Keratinocyte (primary cell): ENCODE measurements around the gene CENPA. TPM values are rescaled to one million over a fixed set of nuclear protein-coding genes. Genes with fewer than 3 reads are reported as not detected.

ENCODE experiments used
- DNase-seq: peaks from one replicate; pipeline ENCODE4 v3.0.0-alpha.2; 2011; ENCODE audit warnings: low read depth, missing footprints, low spot score
- FAIRE-seq: peaks from 2 replicates; lab custom pipeline; 2011; peaks lifted over from hg19 to GRCh38; lab: Jason Lieb, UNC
- H2AFZ ChIP-seq: 2 replicates; pipeline ENCODE4 v1.6.0; 2012; ENCODE audit warnings: low read length, control low read depth, inconsistent platforms; ENCODE audit not compliant: control insufficient read depth
- H3K27ac ChIP-seq: 2 replicates; pipeline ENCODE4 v1.5.1; 2011; ENCODE audit warnings: low read length; ENCODE audit not compliant: control insufficient read depth, insufficient read depth
- H3K27me3 ChIP-seq: 3 replicates; pipeline ENCODE4 v1.6.0; 2011; ENCODE audit warnings: low read length; ENCODE audit not compliant: control insufficient read depth, insufficient read depth; ENCODE audit errors: extremely low read depth
- H3K36me3 ChIP-seq, 2 experiments: 2 replicates in 1 of 2; 3 replicates in 1 of 2; pipeline ENCODE4 v1.5.1; 2011; ENCODE audit warnings: low read length in 2 of 2, mild to moderate bottlenecking in 1 of 2; ENCODE audit not compliant: control insufficient read depth in 2 of 2, insufficient read depth in 2 of 2; ENCODE audit errors: extremely low read depth in 1 of 2
- H3K4me1 ChIP-seq: 3 replicates; pipeline ENCODE4 v1.5.1; 2011; ENCODE audit warnings: low read length; ENCODE audit not compliant: control insufficient read depth, insufficient read depth; ENCODE audit errors: extremely low read depth
- H3K4me2 ChIP-seq: 3 replicates; pipeline ENCODE4 v1.6.0; 2011; ENCODE audit warnings: low read depth, low read length; ENCODE audit not compliant: control insufficient read depth, insufficient read depth; ENCODE audit errors: extremely low read depth
- H3K4me3 ChIP-seq, 3 experiments: fragments of 200-600 bp in 1 of 3; sonication (generic) in 1 of 3; 2 replicates in 2 of 3; 3 replicates in 1 of 3; pipeline ENCODE4 v1.5.1; 2011 to 2016; ENCODE audit warnings: low read length in 3 of 3, mild to moderate bottlenecking in 3 of 3, control low read depth in 2 of 3, inconsistent platforms in 1 of 3, low read depth in 1 of 3, mixed read lengths in 1 of 3, mixed run types in 1 of 3, moderate library complexity in 1 of 3; ENCODE audit not compliant: control insufficient read depth in 2 of 3, insufficient read depth in 2 of 3; ENCODE audit errors: extremely low read depth in 1 of 3
- H3K79me2 ChIP-seq: 2 replicates; pipeline ENCODE4 v1.6.0; 2012; ENCODE audit warnings: low read length; ENCODE audit not compliant: control insufficient read depth, insufficient read depth
- H3K9ac ChIP-seq: 3 replicates; pipeline ENCODE4 v1.6.0; 2011; ENCODE audit warnings: low read length; ENCODE audit not compliant: control insufficient read depth, insufficient read depth; ENCODE audit errors: extremely low read depth
- H3K9me1 ChIP-seq: 3 replicates; pipeline ENCODE4 v1.6.0; 2011; ENCODE audit warnings: low read length; ENCODE audit not compliant: control insufficient read depth, insufficient read depth; ENCODE audit errors: extremely low read depth
- H3K9me3 ChIP-seq: 2 replicates; pipeline ENCODE4 v1.5.1; 2012; ENCODE audit warnings: low read depth, low read length; ENCODE audit not compliant: control insufficient read depth
- H4K20me1 ChIP-seq: 3 replicates; pipeline ENCODE4 v1.6.0; 2011; ENCODE audit warnings: low read length; ENCODE audit not compliant: control insufficient read depth, insufficient read depth; ENCODE audit errors: extremely low read depth
- CTCF ChIP-seq, 3 experiments: IDR thresholded peaks in 1 of 3; conservative IDR thresholded peaks in 1 of 3; optimal IDR thresholded peaks in 1 of 3; 2 replicates in 2 of 3; 3 replicates in 1 of 3; pipeline versions ENCODE3 to v1.5.1; 2011; ENCODE audit warnings: low read length in 3 of 3, mild to moderate bottlenecking in 3 of 3, moderate library complexity in 2 of 3, control low read depth in 1 of 3, inconsistent platforms in 1 of 3; ENCODE audit not compliant: insufficient read depth in 2 of 3; ENCODE audit errors: extremely low read depth in 1 of 3
- EZH2 ChIP-seq: IDR thresholded peaks from one replicate; pipeline ENCODE4 v1.6.1; 2012; ENCODE audit warnings: inconsistent platforms, mild to moderate bottlenecking, low read length, moderate library complexity
- dilution Hi-C: fragments of 300-500 bp; cut with MboI; formaldehyde crosslinking; loops from one replicate; pipeline ENCODE4 v1.7.0; 2020; ENCODE audit warnings: low sequenced_read_pairs; ENCODE audit not compliant: extremely low pct_ligation_motif_present
- polyA minus RNA-seq, 3 experiments: library from RNA; depleted of rRNA, polyadenylated mRNA; stranded (reverse); fragments of >200 nt; gene quantifications; 1 replicate in 1 of 3; 2 replicates in 1 of 3; 3 replicates in 1 of 3; pipeline ENCODE4 v1.2.3, GENCODE V29; 2011
- polyA plus RNA-seq, 5 experiments: library from polyadenylated mRNA; depleted of rRNA in 3 of 5; stranded (reverse) in 3 of 5; stranded (forward) in 1 of 5; unstranded in 1 of 5; fragments of >200 nt; gene quantifications; 1 replicate in 1 of 5; 2 replicates in 3 of 5; 3 replicates in 1 of 5; pipeline versions ENCODE4 v1.2.1 to v1.2.3, GENCODE V29; 2011 to 2012; ENCODE audit warnings: missing spikeins in 2 of 5, low read depth in 1 of 5, low replicate concordance in 1 of 5

The CENPA gene
- polyA plus RNA-seq (2.3 to 13.7 TPM (median 12.4 TPM) in 3 replicates), polyA minus RNA-seq (0.79 to 6.7 TPM (median 5.5 TPM) in 3 replicates)
- 0.41 TPM for polyA plus RNA-seq (2011; ENCODE audit: low read depth)
- 1.9 and 3.3 TPM in 2 replicates for polyA plus RNA-seq (2011; cell fraction: cytosol; rRNA removed)
- polyA plus RNA-seq (2011; cell fraction: nucleus; rRNA removed): 1.0 and 1.2 TPM in 2 replicates
- polyA plus RNA-seq (2012; ENCODE audit: low replicate concordance): 0.21 and 8.1 TPM in 2 replicates
- 3.6 TPM for polyA minus RNA-seq (2011; cell fraction: cytosol; rRNA and poly(A)+ RNA removed)
- 0.70 and 0.84 TPM in 2 replicates for polyA minus RNA-seq (2011; cell fraction: nucleus; rRNA and poly(A)+ RNA removed)

GRCh38 chr2:26785431-26786206 lies at the start of gene CENPA:
Gene CENPA, plus strand, starts transcription at chr2:26786056. Its CDS starts 141 bp downstream, at chr2:26786197.
- Histone ChIP-seq H3K36me3 (peaks cover 2 to 10% of the 10 kb centered on the region in 2 experiments), H3K27ac (peak within 1 kb of the TSS; percentile 87), H3K4me3 (peak within 1 kb of the TSS; percentile 64 to 85 (median 76)), H3K4me1 (peaks cover 12% of the 10 kb centered on the region), H3K9me3 (no peaks in the 10 kb centered on the region), H3K9me1 (no peaks in the 10 kb centered on the region), H3K79me2 (peaks cover 40% of the 10 kb centered on the region), H3K27me3 (no peaks in the 10 kb centered on the region), H4K20me1 (no peaks in the 10 kb centered on the region), H3K9ac (peak within 1 kb of the TSS; percentile 77), H3K4me2 (peak within 1 kb of the TSS; percentile 100), H2AFZ (peak within 1 kb of the TSS; percentile 91)
- FAIRE-seq (peak; percentile 79), DNase-seq (peak; percentile 94)
- TF ChIP-seq EZH2 (no peak), CTCF (optimal IDR thresholded peaks at IDR 0.05 in 1 of 3, IDR thresholded peaks at IDR 0.05 in 1 of 3, conservative IDR thresholded peaks at IDR 0.05 in 1 of 3; ENCODE audit: extremely low read depth in 1 of 3, insufficient read depth in 2 of 3, low read length in 3 of 3) (peak in 1 of 3 experiments; percentile 11)
- dilution Hi-C loops: no loop called here

DNA sequence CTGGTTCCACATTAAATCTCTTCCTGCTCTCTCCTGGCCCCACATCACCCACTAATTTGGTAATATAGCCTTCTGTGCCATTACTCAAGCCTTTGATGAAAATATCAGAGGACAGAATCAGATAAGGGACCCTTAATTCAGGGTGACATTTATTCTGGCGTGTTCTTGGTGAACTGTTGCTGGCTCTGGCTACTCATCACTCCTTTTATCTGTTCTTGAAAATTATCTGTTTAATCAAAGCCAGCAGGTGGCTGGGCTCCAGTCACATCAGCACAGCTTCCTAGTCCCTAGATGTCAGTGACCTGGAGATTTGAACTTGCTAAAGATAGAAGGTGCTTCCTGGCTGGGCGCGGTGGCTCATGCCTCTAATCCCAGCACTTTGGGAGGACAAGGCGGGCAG lies 48.6 kb upstream of the CENPA start:
- Histone ChIP-seq H3K9me1 (no peaks in the 10 kb centered on the region), H4K20me1 (no peaks in the 10 kb centered on the region), H3K27me3 (no peaks in the 10 kb centered on the region), H3K9me3 (no peaks in the 10 kb centered on the region), H3K4me2 (no peak overlapping the region), H3K4me1 (no peaks in the 10 kb centered on the region), H3K79me2 (no peaks in the 10 kb centered on the region), H3K36me3 (no peaks in the 10 kb centered on the region), H3K27ac (no peak overlapping the region), H3K9ac (no peak overlapping the region), H3K4me3 (no peak overlapping the region), H2AFZ (no peak overlapping the region)
- TF ChIP-seq EZH2 (no peak), CTCF (optimal IDR thresholded peaks at IDR 0.05 in 1 of 3, IDR thresholded peaks at IDR 0.05 in 1 of 3, conservative IDR thresholded peaks at IDR 0.05 in 1 of 3; ENCODE audit: extremely low read depth in 1 of 3, insufficient read depth in 2 of 3, low read length in 3 of 3) (no peak)
- FAIRE-seq (no peak), DNase-seq (no peak)
- dilution Hi-C loops: no loop called here
